Stimulated activated CD4-positive, alpha-beta T cell treated with anti-CD3 and anti-CD28 coated beads, Interleukin-12 subunit alpha, Interleukin-12 subunit beta, amount 100 ng/mL, for 24 hours (primary cell): ENCODE measurements around the gene PIGK.

Experiments
- DNase-seq, 2 experiments: peaks; one replicate each; pipeline ENCODE4 v3.0.0-alpha.2; 2020; ENCODE audit warnings: low read depth in 2 of 2

The PIGK gene

GRCh38 chr1:77039111-77039510 lies 180.1 kb downstream of the PIGK start:
- DNase-seq = no peak
